ENCODE data around the gene TRPM3.
A peak's percentile ranks its signal among the peaks of the same experiment; 100 is the strongest.
"Not testable (repeated sequence)": the region's sequence is repeated elsewhere in the genome, so short reads cannot be mapped to it uniquely, and the experiment has no call there.

Gene TRPM3

GRCh38 chr9:70706797-70707196 is 414.6 kb downstream of the TRPM3 start:
- not testable (repeated sequence) for DNase-seq

DNA sequence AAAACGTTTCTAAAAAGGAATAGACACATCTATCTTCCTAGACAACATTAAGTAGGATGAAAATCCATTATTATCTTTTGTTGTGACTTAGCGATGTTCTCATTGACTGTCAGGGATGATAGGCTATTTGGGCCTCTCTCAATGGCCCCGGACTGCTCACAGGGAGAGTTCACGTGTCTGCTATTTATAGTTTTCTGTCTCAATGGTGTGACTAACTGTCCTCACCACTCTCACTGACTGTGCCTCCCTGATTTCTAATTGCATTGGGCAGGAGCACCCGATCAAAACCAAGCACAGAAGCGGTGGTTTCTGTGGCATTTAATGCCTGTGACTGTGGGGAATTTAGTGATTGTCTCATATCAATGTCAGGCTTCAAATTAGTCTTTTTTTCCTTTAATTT is 420.3 kb downstream of the TRPM3 start:
- no peak for DNase-seq

- DNase-seq, result no peak
Measured at GRCh38 chr9:70696694-70697335, 424.6 kb downstream of the TRPM3 start.

DNA sequence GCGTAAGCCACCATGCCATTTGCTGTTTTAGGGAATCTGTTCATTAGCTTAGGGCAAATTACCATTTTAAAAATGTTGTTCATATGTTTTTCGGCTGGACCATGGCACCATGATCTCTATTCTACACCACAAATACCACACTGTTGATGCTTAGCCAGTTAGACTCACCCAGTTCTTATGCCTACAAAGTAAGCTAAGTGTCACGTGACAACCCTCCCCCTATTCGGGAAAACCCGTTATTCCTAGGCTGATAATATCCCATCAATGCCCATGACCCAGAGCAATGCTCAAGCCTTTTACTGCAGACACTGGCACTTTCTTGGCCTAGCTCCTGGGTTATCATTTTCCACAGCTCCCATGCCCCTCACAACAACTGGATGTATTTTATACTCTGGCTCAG is 426.7 kb downstream of the TRPM3 start:
- no peak for DNase-seq

- DNase-seq, result no peak
Measured at GRCh38 chr9:70693186-70693585, 428.2 kb downstream of the TRPM3 start.

DNA sequence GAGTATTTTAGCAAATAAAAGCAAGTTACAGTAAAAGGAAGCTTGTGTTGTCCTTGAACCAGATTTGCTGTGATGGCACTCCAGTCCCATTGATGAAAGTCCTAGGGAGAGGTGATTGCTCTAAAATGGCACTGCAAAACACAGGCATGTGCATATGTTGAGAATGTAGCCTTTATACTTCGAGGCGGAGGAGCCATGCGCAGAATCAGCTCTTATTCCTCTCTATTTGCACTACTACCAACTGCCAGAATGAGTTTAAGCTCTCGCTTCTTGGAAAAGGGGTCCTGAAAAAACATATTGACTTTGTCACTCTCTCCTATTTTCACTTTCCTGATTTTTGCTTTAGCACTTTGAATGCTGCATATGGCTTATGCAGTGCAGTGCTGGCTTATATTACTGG is 429.0 kb downstream of the TRPM3 start:
- DNase-seq, result no peak

- DNase-seq, result no peak
Measured at GRCh38 chr9:70688704-70689103, 432.7 kb downstream of the TRPM3 start.

DNA sequence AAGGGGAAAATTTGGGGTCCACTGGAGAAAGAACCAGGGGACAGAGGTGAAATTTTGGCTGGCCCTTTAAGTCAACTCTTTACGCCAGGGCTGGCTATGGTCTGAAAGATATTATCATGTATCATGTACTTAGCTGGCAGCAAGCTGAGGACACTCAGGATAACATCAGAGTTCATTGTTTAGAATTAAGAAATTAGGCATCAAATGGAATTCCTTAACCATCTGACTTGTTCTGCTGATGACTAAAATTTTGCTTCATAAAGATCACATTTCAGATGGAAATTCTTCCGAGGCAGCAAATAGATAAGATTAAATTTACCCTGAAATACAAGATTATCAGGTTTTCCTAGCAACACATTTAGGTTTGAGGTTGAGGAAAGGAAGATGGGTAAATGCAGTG is 437.6 kb downstream of the TRPM3 start:
- DNase-seq, result no peak

DNA sequence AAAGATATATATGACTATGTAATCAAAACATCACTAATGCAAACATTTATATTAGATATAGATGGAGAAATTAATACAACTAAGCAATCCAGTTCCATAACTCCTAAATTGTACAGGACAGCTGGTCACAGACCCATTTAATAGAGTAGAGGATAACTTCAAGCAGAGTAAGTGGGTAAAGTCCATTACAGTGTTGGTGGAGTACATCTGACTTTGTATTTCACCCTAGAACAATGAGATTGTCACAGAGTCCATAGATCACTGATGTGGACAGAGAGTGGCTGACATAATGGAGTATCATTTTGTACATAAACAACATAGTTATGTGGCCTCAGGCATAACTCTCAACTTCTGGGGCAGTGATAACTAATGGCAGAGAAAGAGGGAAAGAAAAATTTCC is 439.1 kb downstream of the TRPM3 start:
- no peak for DNase-seq

- DNase-seq, result no peak
Measured at GRCh38 chr9:70679845-70680244, 441.6 kb downstream of the TRPM3 start.

- no peak for DNase-seq
Measured at GRCh38 chr9:70678153-70678552, 443.3 kb downstream of the TRPM3 start.

- no peak for DNase-seq
Measured at GRCh38 chr9:70677055-70677735, 444.2 kb downstream of the TRPM3 start.

GRCh38 chr9:70675868-70676370 is 445.5 kb downstream of the TRPM3 start:
- DNase-seq, result no peak

DNA sequence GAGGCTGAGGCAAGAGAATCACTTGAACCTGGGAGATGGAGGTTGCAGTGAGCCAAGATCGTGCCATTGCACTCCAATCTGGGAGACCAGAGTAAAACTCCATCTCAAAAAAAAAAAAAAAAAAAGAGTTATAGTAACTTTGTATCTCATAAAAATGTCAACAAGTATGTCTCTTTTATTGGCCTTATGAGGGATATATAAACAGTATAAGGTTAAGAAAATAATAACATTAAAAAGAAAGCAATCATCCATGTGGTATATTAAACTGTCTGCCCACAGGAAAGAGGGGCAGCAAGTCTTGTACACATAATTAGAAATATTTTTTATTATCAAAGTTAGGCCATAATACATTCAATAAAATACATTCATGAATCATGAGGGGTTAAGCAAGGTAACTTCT is 447.6 kb downstream of the TRPM3 start:
- DNase-seq, result no peak

- DNase-seq, result no peak
Measured at GRCh38 chr9:70672161-70672649, 449.2 kb downstream of the TRPM3 start.

GRCh38 chr9:70668751-70669150 is 452.7 kb downstream of the TRPM3 start:
- no peak for DNase-seq

DNA sequence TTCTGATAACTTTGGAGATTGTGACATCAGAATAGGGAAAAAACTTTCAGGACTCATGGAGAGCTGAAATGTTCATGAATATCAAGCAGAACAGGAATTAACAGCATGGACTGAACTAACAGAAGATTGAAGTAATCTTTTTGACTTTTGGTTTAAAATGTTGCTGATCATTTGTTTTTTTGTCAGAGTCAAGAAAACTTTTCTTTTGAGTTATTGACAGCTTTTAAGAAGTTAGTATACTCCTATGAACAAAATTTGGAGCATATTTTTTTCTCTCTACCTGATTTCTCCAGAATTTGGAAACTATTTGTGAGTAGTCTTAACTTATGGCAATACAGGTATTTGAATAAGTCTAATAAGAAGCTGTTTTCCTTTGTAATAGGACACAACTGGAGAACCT is 462.7 kb downstream of the TRPM3 start:
- no peak for DNase-seq

DNA sequence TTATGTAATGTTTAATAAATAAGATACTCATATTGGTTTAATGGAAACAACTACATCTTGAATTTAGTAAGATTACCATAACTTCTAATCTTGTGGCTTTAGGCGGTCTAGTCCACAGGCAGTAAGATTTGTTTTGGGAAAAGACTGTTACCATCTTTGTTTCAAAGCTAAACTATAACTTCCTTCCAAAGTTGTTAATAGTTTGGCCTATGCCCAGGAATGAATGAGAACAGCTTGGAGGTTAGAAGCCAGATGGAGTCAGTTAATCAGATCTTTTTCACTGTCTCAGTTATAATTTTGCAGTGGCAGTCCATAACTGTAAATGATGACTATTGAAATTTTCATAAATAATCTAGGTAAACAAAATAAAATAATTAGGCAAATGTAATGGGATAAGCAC is 465.1 kb downstream of the TRPM3 start:
- DNase-seq, result no peak

DNA sequence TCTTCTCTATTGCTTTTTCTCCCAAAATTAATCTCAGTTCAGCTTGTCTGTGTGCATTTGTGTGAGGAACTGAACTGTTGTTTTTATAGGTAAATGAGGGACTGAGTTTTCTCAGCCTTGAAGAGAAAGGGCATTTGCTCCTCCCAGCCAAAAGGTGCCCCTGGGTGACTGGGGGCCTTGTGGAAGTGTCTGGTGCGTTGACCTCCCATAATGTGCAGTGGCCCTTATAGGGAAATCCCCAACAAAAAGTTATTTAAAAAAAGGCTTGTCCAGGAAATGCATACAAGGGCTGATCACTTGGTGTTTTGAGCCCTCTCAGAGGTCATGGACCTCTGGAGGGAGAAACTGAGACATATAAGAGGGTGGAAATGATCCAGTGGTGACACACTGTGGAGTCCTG is 467.3 kb downstream of the TRPM3 start:
- no peak for DNase-seq

DNA sequence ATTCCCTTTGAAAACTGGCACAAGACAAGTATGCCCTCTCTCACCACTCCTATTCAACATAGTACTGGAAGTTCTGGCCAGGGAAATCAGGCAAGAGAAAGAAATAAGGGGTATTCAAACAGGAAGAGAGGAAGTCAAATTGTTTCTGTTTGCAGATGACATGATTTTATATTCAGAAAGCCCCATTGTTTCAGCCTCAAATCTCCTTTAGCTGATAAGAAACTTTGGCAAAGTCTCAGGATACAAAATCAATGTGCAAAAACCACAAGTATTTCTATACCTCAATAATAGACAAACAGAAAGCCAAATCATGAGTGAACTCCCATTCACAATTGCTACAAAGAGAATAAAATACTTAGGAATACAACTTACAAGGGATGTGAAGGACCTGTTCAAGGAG is 476.8 kb downstream of the TRPM3 start:
- DNase-seq, result not testable (repeated sequence)

GRCh38 chr9:70642341-70642740 is 479.1 kb downstream of the TRPM3 start:
- no peak for DNase-seq

DNA sequence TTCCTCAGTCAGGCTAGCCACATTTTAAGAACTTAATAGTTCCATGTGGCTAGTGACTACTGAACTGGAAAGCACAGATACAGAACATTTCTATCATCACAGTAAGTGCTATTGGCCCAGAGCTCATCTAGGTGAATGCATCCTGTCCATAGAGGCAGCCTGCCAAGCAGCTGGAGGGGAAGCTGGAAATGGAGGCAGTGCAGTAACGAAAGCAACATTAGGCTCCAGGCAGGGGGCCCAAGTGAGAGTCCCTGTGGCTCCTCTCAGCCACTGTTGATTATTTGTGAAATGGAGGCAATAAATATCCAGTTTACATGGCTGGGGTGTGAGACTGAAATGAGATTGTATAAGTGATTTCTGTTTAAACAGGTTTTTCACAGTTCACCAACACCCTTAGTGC is 479.8 kb downstream of the TRPM3 start:
- peak; percentile 76 for DNase-seq

- no peak for DNase-seq
Measured at GRCh38 chr9:70641031-70641430, 480.4 kb downstream of the TRPM3 start.
